GM19468 (cell line): Measurements from ENCODE around the gene MLNR.

Experiments
- ATAC-seq: cut with Tn5 transposase; IDR thresholded peaks from one replicate; pipeline ENCODE4 v1.9.1; 2021; ENCODE audit warnings: mild to moderate bottlenecking, moderate library complexity, moderate number of reproducible peaks; ENCODE audit not compliant: unreplicated experiment; ENCODE audit errors: extremely low read depth

The MLNR gene

DNA sequence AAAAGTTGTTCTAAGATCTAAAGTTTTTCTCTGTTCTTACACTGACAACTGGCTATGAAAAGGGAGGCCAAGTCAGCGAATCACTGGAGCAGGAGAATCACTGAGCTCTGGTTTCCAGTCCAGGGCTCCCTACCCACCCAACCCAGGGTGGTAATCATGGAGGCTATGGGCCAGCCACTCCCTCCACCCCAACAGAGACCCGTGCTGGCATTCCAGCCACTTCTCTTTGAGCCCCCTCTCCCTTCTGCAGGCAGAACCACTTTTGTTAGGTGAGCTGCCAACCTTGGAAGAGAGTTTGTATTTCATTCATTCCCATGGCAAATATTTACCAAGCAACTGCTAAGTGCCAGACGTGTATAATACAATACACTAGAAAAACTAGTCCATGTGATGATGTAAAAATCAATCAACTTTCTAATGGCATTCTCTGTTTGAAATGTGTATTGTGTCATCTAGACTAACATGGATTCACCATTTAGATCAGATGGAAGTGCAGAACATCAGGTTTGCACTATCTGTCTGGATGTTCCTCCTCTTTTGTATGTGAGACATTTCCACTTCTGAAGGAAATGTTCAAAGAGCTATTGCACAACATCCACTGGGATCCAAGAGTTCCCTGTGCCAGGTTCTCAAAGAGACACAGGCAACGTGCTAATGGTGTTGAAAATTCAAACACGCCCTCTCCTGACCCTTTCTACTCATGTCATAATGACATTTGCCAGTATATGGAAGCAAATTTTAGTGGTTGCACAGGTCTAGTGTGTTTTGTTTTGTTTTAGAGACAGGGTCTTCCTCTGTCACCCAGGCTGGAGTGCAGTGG lies 5.3 kb downstream of the MLNR start:
- ATAC-seq, result no peak

DNA sequence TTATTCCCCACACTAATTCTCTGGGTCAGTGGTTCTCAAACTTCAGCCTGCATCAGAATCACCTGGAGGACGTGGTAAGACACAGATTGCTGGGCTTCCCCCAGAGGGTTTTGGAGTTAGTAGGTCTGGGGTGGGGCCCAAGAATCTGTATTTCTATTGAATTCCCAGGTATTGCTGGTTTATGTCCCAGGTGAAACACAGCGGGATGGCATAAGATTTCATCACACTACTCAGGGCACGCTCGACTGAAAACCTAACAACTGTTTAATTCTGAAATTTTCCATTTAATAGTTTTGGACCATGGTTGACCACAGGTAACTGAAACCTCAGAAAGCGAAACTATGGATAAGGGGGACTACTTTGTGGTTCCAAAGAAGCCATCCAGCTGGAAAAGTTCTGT lies 6.5 kb downstream of the MLNR start:
- no peak for ATAC-seq

DNA sequence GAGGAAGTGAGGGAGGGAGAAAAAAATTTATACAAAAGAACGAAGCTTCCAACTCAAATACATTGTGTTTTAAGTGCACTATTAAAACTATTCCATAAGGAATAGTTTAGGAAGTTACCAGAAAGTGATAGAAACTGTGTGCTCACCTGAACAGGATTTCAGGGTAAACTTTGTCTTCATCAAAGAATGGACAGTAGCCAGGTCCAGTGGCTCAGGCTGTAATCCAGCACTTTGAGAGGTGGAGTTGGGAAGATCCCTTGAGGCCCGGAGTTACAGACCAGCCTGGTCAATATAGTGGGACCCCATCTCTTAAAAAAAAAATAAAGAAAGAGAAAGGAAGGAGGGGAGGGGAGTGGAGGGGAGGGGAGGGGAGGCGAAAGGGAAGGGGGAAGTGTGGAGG lies 14.6 kb downstream of the MLNR start:
- no peak for ATAC-seq

DNA sequence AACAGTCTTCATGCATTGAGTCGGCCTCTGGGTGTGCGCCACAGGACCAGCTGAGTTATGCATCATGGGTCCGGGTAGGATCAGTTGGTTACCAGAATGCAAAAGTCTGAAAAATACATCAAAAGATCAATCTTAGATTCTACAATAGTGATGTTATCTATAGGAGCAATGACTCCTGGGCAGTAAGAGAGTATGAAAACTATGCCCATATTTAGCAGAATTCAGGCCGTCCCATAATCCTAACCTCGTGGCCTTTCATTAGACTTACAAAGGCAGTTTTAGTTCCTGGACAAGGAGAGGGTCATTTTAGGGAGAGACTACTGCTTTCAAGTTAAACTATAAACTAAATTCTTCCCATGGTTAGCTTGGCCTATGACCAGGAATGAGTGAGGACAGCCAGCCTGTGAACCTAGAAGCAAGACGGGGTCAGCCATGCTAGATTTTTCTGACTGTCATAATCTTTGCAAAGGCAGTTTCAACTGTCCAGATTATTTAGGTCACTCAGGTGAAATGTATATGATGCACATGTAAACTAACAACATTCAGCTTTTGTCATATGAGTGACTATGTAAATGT lies 15.8 kb downstream of the MLNR start:
- no peak for ATAC-seq

DNA sequence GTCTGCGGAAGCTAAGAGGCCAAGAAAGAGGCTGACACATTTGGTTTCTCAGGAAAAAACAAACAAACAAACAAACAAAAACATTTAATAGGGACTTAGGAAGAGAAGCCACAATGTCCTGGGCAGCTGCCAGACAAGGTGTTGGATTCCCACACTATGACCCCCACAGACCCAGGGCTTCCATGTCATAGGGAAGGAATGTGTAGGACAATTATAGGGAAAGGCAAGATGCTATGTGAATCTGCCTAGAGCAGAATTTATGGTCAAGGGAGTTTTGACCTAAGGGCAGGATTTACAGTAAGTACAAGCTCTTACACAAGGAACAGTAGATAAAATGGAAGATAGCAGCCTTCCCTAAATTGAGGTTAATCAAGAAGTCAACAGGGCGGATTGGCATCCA lies 18.5 kb downstream of the MLNR start:
- ATAC-seq, result no peak

DNA sequence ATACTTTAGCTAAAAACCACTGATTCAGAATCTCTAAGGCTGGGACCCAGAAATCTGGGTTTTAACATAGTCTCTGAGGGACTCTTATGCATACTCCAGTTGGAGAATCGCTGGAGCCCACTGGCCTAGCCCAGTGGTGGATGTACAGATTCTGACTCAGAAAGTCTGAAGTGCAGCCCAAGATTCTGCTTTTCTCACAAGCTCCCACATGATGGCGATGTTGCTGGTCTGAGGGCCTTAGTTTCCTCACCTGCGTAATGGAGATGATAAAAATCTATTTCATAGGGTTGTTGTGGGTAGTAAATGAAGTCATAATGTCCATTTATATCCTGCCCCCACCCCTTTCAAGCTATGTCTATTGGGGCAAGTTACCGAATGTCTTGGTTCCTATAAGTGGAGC lies 19.9 kb downstream of the MLNR start:
- no peak for ATAC-seq

DNA sequence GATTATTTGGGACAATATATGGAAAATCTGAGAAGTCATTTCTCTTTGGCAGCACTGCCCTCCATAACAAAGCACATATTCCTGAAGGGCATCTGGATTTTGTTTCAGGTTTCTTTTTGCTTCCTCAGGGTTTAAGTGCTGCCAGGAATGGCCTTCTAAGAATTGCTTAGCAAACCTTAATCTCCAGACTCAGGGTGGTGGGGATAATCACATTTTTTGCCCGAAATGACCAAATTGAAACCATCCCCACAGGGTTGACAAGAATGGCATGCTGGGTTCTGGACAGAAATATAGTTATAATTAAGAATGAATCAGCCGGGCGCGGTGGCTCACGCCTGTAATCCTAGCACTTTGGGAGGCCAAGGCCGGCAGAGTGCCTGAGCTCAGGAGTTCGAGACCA lies 21.2 kb downstream of the MLNR start:
- ATAC-seq, result no peak

DNA sequence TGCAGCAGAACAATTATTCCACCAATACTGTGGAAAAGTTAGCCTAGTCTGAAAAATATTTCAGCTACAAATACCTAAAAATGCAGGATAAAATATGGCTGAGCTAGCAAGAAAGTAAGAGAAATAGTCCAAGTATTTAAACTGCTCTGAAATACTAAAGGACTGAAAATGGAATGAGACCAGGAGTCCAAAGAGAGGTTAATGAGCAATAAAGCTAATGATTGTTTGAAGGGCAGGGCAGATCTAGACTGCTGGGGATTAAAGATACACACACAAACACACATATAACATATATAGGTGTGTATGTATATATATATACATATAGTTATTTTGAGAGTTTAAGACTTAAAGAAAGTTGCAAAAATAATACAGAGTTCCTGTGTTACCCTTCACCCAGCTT lies 25.0 kb downstream of the MLNR start:
- ATAC-seq, result no peak

DNA sequence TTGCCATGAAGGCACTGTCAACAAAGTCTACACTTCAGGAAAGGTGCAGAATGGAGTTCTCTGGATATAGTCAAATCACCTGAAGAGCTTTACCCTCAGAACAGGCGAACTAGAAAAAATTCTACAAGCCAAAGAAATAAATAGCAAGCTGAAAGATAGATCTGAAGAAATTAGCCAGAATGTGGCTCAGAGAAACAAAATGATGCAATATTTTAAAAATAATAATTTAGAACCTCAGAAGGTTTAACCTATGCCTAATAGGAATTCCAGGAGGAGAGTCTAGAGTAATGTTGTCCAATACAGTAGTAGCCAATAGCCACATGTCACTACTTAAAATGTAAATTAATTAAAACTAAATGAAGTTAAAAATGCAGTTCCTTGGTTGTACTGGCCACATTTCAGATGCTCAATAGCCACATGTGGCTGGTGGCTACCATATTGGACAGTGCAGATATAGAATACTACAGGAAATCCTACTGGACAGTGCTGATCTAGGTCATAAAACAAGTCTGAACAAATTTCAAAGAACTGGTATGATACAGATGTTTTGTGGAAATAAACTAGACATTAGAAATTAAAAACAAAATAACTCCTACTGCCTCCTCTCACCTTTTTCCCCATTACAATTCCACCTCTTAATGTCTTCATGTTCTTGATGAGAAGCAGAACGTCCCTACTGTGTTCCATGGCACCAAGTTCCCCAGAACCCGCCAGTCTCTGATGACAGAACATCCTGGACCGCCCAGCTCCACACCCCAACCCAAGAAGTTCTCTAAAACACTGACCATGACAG lies 26.9 kb downstream of the MLNR start:
- no peak for ATAC-seq

DNA sequence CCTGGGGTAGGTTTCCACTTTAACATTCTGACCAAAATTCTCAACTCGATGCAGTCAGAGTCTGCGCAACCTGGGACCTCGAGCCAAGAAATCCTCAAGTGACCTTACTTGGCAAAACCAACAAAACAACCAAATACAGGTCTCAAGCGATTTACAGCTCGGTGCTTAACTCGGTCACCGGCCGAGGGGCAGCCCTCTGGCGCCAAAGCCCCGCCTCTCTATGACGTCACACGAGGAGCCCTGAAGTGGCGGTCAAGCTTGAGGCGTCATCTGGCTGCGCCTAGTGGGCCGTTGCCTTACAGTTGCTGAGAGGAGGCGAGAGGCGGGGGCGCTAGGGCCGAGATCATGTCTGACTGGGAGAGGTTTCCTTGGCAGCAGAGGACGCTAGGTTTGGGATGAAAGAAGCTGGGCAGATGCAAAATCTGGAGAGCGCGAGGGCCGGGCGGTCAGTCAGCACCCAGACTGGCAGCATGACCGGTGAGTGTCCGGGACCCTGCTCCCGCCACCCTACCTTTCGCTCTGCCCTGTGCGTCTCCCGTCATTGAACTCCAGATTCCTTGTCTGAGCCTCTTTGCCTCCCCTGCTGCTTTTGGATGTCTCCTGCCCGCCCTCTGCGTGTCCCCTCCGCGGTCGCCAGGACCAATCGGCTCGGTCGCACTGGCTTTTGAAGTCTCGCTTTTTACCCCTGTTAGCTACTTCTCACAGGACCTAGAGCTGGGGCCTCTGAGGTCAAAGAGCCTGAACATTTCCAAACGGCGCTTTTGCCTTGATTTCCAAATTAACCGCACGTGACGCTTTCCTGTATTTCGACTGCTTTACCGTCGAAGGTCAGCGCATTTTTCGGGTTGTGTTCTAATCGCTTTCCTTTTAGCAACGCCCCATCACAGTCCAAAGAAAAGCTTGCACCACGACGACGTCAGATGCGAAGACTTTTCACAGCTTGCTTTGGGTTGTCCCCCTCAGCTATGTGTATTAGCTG lies 27.8 kb downstream of the MLNR start, which contains the start of gene CDADC1:
CDADC1 (plus strand) TSS at position 283 of the 979 bp plus-strand sequence; CDS start at position 396, 113 bp downstream.
- no peak for ATAC-seq

DNA sequence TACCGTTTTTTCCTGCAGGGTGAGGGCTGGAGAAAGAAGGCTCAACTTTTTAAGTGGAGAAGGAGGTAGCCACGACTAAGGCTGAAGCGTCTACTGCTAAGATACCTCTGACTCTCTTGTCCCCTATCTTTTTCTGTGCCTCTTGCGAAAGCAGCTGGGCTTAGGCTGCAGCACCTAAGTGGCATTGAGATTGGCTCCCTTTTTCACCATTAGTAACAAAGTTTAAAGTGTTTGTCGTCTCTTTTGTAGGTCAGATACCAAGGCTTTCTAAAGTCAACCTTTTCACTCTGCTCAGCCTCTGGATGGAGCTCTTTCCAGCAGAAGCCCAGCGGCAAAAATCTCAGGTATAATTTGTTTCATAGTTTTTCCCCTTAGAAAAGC lies 28.5 kb downstream of the MLNR start:
- ATAC-seq, result no peak

DNA sequence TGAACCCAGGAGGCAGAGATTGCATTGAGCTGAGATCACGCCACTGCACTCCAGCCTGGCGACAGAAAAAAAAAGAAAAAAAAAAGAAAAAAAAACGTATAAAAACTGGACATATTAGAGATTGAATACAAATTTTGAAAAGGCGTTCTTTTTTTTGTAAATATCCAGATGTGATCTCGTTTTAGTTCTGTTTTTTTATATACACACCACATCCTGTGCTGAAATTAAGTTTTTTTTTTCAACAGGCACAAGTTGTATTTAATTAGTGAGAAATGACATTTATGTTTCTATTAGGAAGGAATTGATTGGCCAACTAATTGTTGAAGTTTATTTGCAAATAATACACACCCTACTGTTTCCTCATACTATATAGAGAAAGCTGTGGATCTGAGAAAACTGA lies 31.2 kb downstream of the MLNR start:
- no peak for ATAC-seq

DNA sequence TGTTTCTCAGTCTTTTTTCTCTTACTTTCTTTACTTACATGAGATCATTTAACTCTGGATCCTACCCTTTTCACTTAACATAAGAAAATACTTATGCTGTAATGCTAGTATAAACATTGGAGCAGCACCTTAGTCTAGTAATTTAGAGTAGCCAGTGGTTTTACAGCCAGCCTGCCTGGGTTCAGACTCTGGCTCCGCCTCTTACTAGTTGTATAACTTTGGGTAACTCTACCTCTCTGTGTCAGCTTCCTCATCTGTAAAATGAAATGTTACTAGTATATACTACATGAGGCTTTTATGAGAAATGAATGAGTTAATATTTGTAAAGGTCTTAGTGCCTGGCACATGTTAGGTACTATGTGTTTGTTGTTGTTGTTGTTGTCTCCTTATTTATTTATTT lies 33.2 kb downstream of the MLNR start:
- no peak for ATAC-seq

DNA sequence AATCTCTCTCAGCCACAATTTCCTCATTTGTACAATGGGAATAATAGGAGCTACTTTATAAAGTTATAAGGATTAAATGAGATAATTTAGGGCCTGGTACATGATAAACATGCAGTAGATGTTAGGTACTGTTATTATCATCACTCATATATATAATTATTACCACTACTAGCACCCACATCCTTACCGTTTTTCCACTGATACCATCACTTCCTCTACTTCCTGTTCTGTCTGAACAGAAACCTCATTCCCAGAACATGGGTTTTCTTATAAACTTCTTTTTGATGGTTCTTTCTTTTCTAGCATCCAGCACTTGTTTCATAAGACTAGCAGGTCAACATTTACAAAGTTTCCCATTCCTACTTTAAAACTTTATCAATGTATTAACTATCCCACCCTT lies 33.9 kb downstream of the MLNR start:
- no peak for ATAC-seq

DNA sequence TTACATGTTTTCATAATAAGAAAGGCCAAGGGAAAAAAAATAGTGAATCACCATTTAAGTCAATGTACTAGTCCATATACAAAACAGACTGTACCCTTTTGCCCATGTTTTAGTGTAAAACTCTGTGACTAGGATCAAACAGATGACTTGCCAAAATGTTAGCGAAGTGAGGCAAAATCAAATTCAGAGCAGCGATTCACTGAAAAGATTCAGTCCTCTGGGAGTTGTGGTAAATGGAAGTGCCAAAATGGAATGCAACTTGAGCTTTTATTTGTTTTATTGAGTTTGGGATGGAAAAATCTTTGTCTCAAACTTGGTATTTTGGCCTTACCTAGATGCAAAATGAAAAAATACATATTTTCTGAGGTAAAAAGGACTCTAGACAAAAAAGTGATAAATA lies 36.7 kb downstream of the MLNR start:
- ATAC-seq, result no peak

DNA sequence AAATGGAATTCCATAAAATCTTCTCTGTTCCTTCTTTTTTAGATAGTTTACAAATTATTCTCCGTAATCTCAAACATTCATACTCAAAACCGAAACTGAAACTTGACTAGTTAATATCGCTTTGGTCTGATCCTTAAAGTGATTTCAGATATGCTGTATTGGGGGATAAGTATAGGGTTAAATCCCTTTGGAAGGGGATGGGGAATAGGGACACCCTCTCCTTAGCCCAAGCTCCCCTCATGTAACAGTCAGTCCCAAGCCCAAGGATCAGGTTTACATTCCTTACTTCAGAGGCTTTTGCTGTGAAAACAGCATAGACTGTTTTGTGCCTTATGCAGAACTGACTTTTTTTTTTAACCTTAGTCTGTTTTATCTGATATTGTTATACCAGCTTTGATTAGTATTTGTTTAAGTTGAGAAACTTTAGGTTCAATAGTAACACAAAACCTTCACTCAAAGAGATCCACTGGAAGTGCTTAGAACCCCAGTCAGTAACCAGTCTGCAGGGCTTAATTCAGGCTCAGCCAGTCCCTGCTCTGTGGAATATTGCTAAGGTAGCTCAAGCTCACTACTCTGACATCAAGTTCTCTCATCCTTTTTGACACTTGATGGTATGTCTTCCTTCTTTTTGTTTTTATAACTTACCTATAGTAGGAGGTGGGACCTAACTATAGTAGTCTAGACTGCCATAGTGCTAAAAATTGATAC lies 38.1 kb downstream of the MLNR start:
- ATAC-seq, result no peak

DNA sequence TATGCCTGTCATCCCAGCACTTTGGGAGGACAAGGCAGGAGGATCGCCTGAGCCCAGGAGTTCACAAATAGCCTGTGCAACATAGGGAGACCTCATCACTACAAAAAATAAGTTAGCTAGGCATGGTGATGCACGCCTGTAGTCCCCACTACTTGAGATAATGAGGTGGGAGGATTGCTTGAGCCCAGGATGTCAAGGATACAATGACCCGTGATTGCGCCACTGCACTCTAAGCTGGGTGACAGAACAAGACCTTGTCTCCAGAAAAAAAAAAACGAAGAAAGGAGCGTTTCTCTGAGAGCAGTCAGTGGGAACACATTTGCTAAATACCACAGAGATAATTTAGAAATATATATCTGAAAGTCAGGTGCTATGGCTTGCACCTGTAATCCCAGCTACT lies 39.4 kb downstream of the MLNR start:
- no peak for ATAC-seq

DNA sequence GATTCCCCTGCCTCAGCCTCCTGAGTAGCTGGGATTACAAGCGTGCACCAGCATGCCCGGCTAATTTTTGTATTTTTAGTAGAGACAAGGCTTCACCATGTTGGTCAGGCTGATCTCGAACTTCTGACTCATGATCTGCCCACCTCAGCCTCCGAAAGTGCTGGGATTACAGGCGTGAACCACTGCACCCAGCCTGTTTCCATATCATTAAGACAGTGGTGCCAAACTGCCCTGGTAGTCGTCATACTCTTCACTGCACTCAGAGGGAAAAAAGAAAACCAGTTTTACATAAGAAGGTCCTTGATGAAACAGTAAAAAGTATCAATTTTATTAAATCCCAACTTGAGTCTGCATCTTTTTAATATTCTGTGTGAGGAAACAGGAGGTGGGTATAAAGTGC lies 42.5 kb downstream of the MLNR start:
- ATAC-seq, result no peak

DNA sequence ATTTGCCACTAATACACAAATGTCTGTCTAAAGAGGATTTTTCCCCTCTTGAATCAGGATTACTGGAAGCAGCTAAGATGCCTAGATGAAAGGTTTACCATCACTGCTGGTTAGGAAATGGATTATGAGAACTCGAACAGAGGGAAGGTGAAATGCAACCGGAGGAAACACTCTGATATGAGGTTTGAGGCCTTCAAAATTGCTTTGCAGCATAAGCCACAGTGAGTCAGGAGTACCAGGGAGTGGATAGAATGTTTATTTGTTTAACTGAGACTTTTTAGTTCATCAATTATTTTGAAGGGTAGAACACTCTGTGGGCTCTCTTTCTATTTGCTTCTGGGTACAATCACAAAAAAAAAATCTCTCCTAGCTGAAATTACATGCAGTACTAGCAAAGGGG lies 45.7 kb downstream of the MLNR start:
- ATAC-seq, result no peak

DNA sequence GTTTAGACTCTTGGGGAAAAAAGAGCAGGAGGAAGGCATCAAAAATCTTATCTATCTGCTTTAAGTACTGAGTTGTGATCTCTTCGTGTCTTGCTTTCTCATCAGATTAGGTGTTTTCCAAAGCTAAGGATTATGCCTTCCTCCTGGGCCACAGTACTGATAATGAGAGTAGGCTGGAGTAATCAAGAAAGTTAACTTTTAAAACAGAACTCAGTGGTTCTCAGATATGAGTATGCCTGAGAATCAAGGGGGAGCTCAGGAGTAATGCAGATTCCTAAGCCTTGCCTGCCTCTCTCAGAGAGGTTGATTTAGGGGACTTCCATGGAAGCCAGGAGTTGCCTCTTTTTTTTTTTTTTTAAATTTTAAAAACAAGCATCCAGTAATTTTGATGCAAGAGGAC lies 51.1 kb downstream of the MLNR start:
- no peak for ATAC-seq
